NB4 (cell line): ENCODE measurements around the gene RHPN2.
A peak's percentile ranks its signal among the peaks of the same experiment; 100 is the strongest.

Experiments used
- DNase-seq: peaks from one replicate; pipeline ENCODE4 v3.0.0; 2010; ENCODE audit warnings: low read depth
- H3K4me3 ChIP-seq: one replicate; pipeline ENCODE4 v1.5.1; 2011; ENCODE audit warnings: mild to moderate bottlenecking, low read depth, low read length, moderate library complexity
- MYC ChIP-seq: IDR thresholded peaks from 2 replicates; pipeline ENCODE4 v1.6.1; 2011; ENCODE audit warnings: low read depth, low read length
- POLR2A ChIP-seq: IDR thresholded peaks from 2 replicates; pipeline ENCODE4 v1.6.1; 2011; ENCODE audit warnings: mild to moderate bottlenecking; ENCODE audit not compliant: insufficient read length; ENCODE audit errors: extremely low read depth
- TF ChIP-seq, protein P1 (sequence below): IDR thresholded peaks from one replicate; pipeline ENCODE4 v1.5.1; 2012; ENCODE audit warnings: low read depth, low read length
- TF ChIP-seq, protein P2 (sequence below): IDR thresholded peaks from 2 replicates; pipeline ENCODE4 v1.6.1; 2011; ENCODE audit warnings: low read depth, low read length

The RHPN2 gene

DNA sequence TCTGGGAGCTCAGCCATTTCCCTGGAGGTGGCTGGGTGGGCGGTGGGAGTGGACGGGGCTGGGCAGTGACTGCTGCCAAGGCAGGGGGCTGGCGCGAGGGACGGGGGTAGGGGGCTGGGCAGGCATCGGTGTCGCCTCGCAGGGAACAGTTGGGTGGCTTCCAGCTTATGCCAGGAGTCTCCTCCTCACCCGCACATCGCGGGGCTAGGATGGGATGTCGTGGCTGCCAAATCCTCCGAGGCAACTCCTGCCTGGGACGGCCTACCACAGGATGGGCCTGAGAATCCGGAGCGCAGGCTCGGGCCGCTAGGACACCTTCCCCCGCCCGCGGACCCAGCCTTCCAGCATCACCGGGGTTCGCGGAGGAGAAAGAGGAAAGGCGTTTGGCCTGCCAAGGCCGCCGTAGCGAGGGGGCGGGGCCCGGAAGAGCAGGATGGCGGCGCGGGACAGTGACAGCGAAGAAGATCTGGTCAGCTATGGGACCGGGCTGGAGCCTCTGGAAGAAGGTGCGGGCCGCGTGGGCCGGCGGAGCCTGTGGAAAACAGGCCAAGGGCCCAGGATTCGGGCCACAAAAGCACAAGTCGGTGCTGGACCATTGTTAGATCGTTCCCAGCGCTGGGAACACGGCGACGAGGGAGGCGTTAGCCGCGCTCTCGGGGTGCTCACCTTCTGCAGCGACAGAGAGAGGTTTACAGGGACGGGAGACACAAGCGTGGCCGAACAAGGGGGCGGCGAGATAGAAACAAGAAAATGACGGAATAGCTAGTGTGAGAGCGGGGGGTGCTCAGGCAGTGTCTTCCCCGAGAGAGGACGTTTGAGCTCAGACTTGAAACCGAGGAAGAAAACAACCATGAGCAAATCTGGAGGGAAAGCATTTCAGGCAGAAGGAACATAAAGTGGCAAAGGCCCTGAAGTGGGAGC is 16.3 kb upstream of the RHPN2 start, which contains the start of gene GPATCH1:
GPATCH1 (plus strand) TSS at position 421 of the 921 bp plus-strand sequence; CDS start at position 434, 13 bp downstream.
- DNase-seq, result peak; percentile 81
- peak within 1 kb of the TSS; percentile 88 for H3K4me3 ChIP-seq
- TF ChIP-seq POLR2A (peak; percentile 71), MYC (peak; percentile 67)
- TF ChIP-seq, protein P1, sequence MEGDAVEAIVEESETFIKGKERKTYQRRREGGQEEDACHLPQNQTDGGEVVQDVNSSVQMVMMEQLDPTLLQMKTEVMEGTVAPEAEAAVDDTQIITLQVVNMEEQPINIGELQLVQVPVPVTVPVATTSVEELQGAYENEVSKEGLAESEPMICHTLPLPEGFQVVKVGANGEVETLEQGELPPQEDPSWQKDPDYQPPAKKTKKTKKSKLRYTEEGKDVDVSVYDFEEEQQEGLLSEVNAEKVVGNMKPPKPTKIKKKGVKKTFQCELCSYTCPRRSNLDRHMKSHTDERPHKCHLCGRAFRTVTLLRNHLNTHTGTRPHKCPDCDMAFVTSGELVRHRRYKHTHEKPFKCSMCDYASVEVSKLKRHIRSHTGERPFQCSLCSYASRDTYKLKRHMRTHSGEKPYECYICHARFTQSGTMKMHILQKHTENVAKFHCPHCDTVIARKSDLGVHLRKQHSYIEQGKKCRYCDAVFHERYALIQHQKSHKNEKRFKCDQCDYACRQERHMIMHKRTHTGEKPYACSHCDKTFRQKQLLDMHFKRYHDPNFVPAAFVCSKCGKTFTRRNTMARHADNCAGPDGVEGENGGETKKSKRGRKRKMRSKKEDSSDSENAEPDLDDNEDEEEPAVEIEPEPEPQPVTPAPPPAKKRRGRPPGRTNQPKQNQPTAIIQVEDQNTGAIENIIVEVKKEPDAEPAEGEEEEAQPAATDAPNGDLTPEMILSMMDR, result no peak
- TF ChIP-seq, protein P2, sequence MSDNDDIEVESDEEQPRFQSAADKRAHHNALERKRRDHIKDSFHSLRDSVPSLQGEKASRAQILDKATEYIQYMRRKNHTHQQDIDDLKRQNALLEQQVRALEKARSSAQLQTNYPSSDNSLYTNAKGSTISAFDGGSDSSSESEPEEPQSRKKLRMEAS, result peak; percentile 46; the same call in 1 of the 2 replicates

DNA sequence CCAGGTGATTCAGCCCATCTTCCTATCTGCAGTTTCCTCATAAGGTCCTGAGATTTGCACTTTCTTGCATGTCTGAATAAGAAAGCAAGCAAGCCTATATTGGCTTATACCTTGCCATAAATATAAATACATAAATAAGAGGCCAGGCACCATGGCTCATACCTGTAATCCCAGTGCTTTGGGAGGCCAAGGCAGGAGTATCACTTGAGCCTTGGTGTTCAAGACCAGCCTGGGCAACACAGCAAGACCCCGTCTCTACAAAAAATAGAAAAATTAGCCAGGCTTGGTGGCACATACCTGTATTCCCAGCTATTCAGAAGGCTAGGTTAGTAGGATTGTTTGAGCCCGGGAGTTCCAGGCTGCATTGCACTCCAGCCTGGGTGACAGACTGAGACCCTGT is 10.8 kb upstream of the RHPN2 start:
- no peak for TF ChIP-seq POLR2A
- no peak for TF ChIP-seq MYC
- TF ChIP-seq, protein P1, result no peak
- TF ChIP-seq, protein P2, result no peak
- H3K4me3 ChIP-seq, result no peak overlapping the region
- no peak for DNase-seq

DNA sequence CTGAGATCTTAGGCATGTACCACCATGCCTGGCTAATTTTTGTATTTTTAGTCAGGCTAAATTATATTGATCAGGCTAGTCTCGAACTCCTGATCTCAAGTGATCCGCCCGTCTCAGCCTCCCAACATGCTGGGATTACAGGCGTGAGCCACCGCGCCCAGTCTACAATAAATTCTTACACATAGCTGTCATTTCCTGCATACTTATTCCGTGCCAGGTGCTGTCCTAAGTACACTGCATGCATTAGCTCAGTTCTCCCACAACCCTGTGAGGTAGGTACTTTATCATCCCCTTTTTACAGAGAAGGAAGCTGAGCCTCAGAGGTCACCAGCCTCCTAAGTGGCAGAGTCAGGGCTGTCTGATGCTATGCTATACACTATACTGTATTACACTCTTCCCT is 7.2 kb upstream of the RHPN2 start:
- H3K4me3 ChIP-seq, result no peak overlapping the region
- DNase-seq, result no peak
- TF ChIP-seq, protein P1, result no peak
- TF ChIP-seq MYC, result no peak
- TF ChIP-seq POLR2A, result no peak
- TF ChIP-seq, protein P2, result no peak

DNA sequence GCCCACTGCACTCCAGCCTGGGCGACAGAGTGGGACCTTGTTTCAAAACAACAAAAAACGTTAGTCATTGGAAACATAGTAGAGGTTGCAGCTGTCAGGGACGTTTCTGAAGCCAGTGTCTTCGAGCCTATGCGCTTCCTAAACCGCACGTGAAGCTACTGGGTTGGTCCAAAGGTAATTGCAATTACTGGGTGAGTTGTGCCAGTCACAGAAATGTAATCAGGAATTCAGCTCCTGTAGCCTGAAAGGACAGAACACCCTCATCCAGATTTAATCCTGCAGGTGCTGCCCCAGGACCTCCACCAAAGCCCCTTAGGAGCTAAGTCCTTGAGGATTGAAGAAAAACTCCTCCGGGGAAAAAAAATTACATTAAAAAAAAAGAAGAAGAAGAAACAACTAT is 2.4 kb upstream of the RHPN2 start:
- TF ChIP-seq, protein P1, result no peak
- TF ChIP-seq MYC (no peak), POLR2A (no peak)
- TF ChIP-seq, protein P2, result no peak

DNA sequence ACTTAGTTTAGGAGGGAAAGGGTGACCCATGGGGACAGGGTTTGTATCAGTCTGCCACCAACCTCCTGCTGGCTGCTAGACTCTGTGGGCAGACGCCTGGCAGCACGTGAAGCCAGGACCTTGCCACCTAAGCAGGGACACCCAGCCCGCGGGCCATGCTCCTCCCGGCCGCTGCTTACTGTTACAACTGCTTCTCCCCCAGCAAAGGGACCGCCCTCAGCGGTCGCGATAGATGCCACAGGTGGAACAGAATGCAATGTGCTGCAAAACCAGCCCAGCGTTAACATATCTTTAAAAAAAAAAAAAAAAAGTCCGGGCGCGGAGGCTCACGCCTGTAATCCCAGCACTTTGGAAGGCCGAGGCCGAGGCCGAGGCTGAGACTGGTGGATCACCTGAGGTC is 1.9 kb upstream of the RHPN2 start:
- no peak for DNase-seq
- TF ChIP-seq, protein P1, result no peak
- TF ChIP-seq, protein P2, result no peak
- TF ChIP-seq MYC (no peak), POLR2A (no peak)
- H3K4me3 ChIP-seq, result no peak overlapping the region

More for the DNA sequence above, 2.4 kb upstream of the RHPN2 start:
- H3K4me3 ChIP-seq, result no peak overlapping the region
- DNase-seq, result no peak
